ENCODE data around the gene SAP130. TPM values are rescaled to one million over a fixed set of nuclear protein-coding genes. Genes with fewer than 3 reads are reported as not detected.

Gene SAP130
- total and polyA plus RNA-seq, 2 experiments from 2014 or later = 5.5 to 8.7 TPM

- Histone ChIP-seq H3F3A (ENCODE audit: insufficient read depth) (no peaks in the 10 kb centered on the region), H4K20me1 (ENCODE audit: insufficient read depth) (no peaks in the 10 kb centered on the region), H3K27ac (no peak overlapping the region), H3K9me3 (ENCODE audit: low read depth) (no peaks in the 10 kb centered on the region), H3K27me3 (replicated peaks; ENCODE audit: insufficient read depth) (no peaks in the 10 kb centered on the region), H3K4me2 (ENCODE audit: unreplicated experiment) (no peak overlapping the region), H3K79me2 (ENCODE audit: insufficient read depth) (no peaks in the 10 kb centered on the region), H3K4me3 (no peak overlapping the region), H2AFZ (no peak overlapping the region), H3K9me2 (ENCODE audit: insufficient read depth) (no peaks in the 10 kb centered on the region), H3K36me3 (ENCODE audit: low read depth) (peaks cover 26% of the 10 kb centered on the region; the same call in 1 of the 2 replicates), H3K4me1 (ENCODE audit: insufficient read depth) (no peaks in the 10 kb centered on the region), H3K9ac (no peak overlapping the region)
- in situ Hi-C loops (cut with MboI) = no loop called here
- no peak for DNase-seq
- no peak for TF ChIP-seq EZH2 (IDR thresholded peaks at IDR 0.05; ENCODE audit: insufficient read depth, poor library complexity, severe bottlenecking)
- no peak for TF ChIP-seq EZH2phosphoT487 (IDR thresholded peaks at IDR 0.05; ENCODE audit: insufficient read depth, low read depth)
- 98% methylated on average over 2 of the region's 2 CpGs for WGBS, 2 experiments (ENCODE audit: low coverage in 1 of 2, low lambda C conversion rate in 2 of 2, missing lambda C conversion rate in 2 of 2)
Measured at GRCh38 chr2:127953849-127954248, 74.0 kb downstream of the SAP130 start.

- Histone ChIP-seq H4K20me1 (ENCODE audit: insufficient read depth) (no peaks in the 10 kb centered on the region), H3K9ac (no peak overlapping the region), H3K9me2 (ENCODE audit: insufficient read depth) (no peaks in the 10 kb centered on the region), H3K9me3 (ENCODE audit: low read depth) (no peaks in the 10 kb centered on the region), H3K27ac (no peak overlapping the region), H2AFZ (no peak overlapping the region), H3K4me3 (no peak overlapping the region), H3K27me3 (replicated peaks; ENCODE audit: insufficient read depth) (no peaks in the 10 kb centered on the region), H3F3A (ENCODE audit: insufficient read depth) (no peaks in the 10 kb centered on the region), H3K4me2 (ENCODE audit: unreplicated experiment) (no peak overlapping the region), H3K36me3 (ENCODE audit: low read depth) (peaks cover 29% of the 10 kb centered on the region; the same call in 1 of the 2 replicates), H3K79me2 (ENCODE audit: insufficient read depth) (no peaks in the 10 kb centered on the region), H3K4me1 (ENCODE audit: insufficient read depth) (no peaks in the 10 kb centered on the region)
- in situ Hi-C loops (cut with MboI) = no loop called here
- no peak for DNase-seq
- TF ChIP-seq EZH2phosphoT487 (IDR thresholded peaks at IDR 0.05; ENCODE audit: insufficient read depth, low read depth) (no peak), EZH2 (IDR thresholded peaks at IDR 0.05; ENCODE audit: insufficient read depth, poor library complexity, severe bottlenecking) (no peak)
- WGBS, 2 experiments (ENCODE audit: low coverage in 1 of 2, low lambda C conversion rate in 2 of 2, missing lambda C conversion rate in 2 of 2) = 98 to 99% methylated on average over 6 of the region's 6 CpGs
Measured at GRCh38 chr2:127953128-127953718, 74.6 kb downstream of the SAP130 start.

DNA sequence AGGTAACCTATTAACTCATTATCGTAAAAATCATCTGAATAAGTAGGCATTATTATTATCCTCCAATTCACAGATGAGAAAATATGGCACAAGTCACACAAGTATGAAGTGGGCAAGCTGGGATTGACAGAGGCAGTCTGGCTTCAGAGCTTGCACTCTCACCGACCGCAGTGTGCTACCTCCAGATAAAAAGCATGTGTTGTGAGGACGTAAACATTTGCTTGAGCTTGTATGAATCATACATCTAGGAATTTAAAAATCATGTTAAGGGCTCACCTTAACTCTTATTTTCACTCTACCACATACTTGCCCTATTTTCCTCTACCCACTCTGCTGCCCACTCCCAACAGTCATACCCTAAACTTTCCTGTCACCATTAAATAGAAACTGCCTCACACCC, 76.8 kb downstream of the SAP130 start:
- in situ Hi-C loops (cut with MboI) = no loop called here
- WGBS, 2 experiments (ENCODE audit: low coverage in 1 of 2, low lambda C conversion rate in 2 of 2, missing lambda C conversion rate in 2 of 2) = 98% methylated on average over 4 of the region's 4 CpGs
- TF ChIP-seq EZH2 (IDR thresholded peaks at IDR 0.05; ENCODE audit: insufficient read depth, poor library complexity, severe bottlenecking) (no peak), EZH2phosphoT487 (IDR thresholded peaks at IDR 0.05; ENCODE audit: insufficient read depth, low read depth) (no peak)

GRCh38 chr2:127950264-127950663, 77.6 kb downstream of the SAP130 start:
- 93 to 100% methylated on average over 2 of the region's 2 CpGs for WGBS, 2 experiments (ENCODE audit: low coverage in 1 of 2, low lambda C conversion rate in 2 of 2, missing lambda C conversion rate in 2 of 2)
- no peaks in the 10 kb centered on the region for H3K9me3 ChIP-seq (ENCODE audit: low read depth)
- TF ChIP-seq EZH2 (IDR thresholded peaks at IDR 0.05; ENCODE audit: insufficient read depth, poor library complexity, severe bottlenecking) (no peak), EZH2phosphoT487 (IDR thresholded peaks at IDR 0.05; ENCODE audit: insufficient read depth, low read depth) (no peak)

More for the DNA sequence above, 76.8 kb downstream of the SAP130 start:
- no peaks in the 10 kb centered on the region for H3K9me3 ChIP-seq (ENCODE audit: low read depth)
- no peaks in the 10 kb centered on the region for H3K27me3 ChIP-seq (replicated peaks; ENCODE audit: insufficient read depth)
- no peak overlapping the region for H3K27ac ChIP-seq
- H3K36me3 ChIP-seq (ENCODE audit: low read depth) = peaks cover 29% of the 10 kb centered on the region; the same call in 1 of the 2 replicates
- H3K9me2 ChIP-seq (ENCODE audit: insufficient read depth) = no peaks in the 10 kb centered on the region
- H4K20me1 ChIP-seq (ENCODE audit: insufficient read depth) = no peaks in the 10 kb centered on the region
- H3K79me2 ChIP-seq (ENCODE audit: insufficient read depth) = no peaks in the 10 kb centered on the region
- DNase-seq = no peak
- H3K4me2 ChIP-seq (ENCODE audit: unreplicated experiment) = no peak overlapping the region
- no peaks in the 10 kb centered on the region for H3K4me1 ChIP-seq (ENCODE audit: insufficient read depth)
- no peak overlapping the region for H2AFZ ChIP-seq
- H3K9ac ChIP-seq = no peak overlapping the region
- H3K4me3 ChIP-seq = no peak overlapping the region
- H3F3A ChIP-seq (ENCODE audit: insufficient read depth) = no peaks in the 10 kb centered on the region

More at GRCh38 chr2:127950264-127950663, 77.6 kb downstream of the SAP130 start:
- H4K20me1 ChIP-seq (ENCODE audit: insufficient read depth) = no peaks in the 10 kb centered on the region
- no peak overlapping the region for H3K27ac ChIP-seq
- H3K36me3 ChIP-seq (ENCODE audit: low read depth) = peaks cover 26% of the 10 kb centered on the region; the same call in 1 of the 2 replicates
- no peaks in the 10 kb centered on the region for H3K9me2 ChIP-seq (ENCODE audit: insufficient read depth)
- H3K4me3 ChIP-seq = no peak overlapping the region
- no peaks in the 10 kb centered on the region for H3F3A ChIP-seq (ENCODE audit: insufficient read depth)
- no peak overlapping the region for H3K4me2 ChIP-seq (ENCODE audit: unreplicated experiment)
- no peaks in the 10 kb centered on the region for H3K27me3 ChIP-seq (replicated peaks; ENCODE audit: insufficient read depth)
- in situ Hi-C loops (cut with MboI) = no loop called here
- H3K9ac ChIP-seq = no peak overlapping the region
- H2AFZ ChIP-seq = no peak overlapping the region
- no peak for DNase-seq
- H3K4me1 ChIP-seq (ENCODE audit: insufficient read depth) = no peaks in the 10 kb centered on the region
- no peaks in the 10 kb centered on the region for H3K79me2 ChIP-seq (ENCODE audit: insufficient read depth)

Data from GM23248 (cell line).